ENCODE measurements around the gene SHC2. TPM values are rescaled to one million over a fixed set of nuclear protein-coding genes. Genes with fewer than 3 reads are reported as not detected.
A peak's percentile ranks its signal among the peaks of the same experiment; 100 is the strongest.

The SHC2 gene
- total RNA-seq, 2 donors from 2014 or later: 119 to 137 TPM

DNA sequence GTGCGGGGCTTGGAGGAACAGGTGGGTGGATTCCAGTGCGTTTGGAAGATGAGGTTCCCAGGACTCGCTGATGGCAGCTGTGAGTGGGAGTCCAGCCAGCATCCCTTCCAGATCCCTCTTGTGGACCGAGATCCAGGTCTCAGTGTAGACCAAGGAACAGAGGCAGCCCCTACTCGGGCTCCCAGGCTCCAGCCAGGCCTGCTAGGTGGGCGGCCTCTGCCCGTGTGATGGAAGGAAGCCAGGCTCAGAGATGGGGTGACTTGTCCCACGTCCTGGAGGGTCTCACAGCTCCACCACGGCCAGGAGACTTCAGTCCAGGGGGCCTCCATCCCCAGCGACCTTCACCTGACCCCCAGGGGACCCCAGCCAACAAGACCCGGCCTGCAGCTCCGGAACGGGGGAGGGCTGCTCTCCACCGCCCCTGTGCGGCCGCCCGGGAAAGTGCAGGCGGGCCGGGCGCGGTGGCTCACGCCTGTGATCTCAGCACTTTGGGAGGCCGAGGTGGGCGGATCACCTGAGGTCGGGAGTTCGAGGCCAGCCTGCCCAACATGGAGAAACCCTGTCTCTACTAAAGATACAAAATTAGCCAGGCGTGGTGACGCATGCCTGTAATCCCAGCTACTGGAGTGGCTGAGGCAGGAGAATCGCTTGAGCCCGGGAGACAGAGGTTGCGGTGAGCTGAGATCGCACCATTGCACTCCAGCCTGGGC, 34.7 kb upstream of the SHC2 start:
- intact Hi-C loops (cut with DNase I): no loop called here
- Histone ChIP-seq H3K4me3 (no peak overlapping the region), H3K36me3 (replicated peaks in 1 of 2; ENCODE audit: insufficient read depth in 1 of 2, low read depth in 2 of 2) (no peaks in the 10 kb centered on the region), H3K4me1 (peaks cover 21% of the 10 kb centered on the region), H3K9me3 (no peaks in the 10 kb centered on the region), H3K27ac (no peak overlapping the region), H3K27me3 (peaks cover 5 to 32% of the 10 kb centered on the region in 2 donors)
- WGBS, 2 donors: 13 to 38% methylated on average over 13 to 32 of the region's 32 CpGs
- ATAC-seq (peak; percentile 34), DNase-seq (no peak)
- no peak for TF ChIP-seq POLR2A (IDR thresholded peaks at IDR 0.05)
- TF ChIP-seq, protein P1, sequence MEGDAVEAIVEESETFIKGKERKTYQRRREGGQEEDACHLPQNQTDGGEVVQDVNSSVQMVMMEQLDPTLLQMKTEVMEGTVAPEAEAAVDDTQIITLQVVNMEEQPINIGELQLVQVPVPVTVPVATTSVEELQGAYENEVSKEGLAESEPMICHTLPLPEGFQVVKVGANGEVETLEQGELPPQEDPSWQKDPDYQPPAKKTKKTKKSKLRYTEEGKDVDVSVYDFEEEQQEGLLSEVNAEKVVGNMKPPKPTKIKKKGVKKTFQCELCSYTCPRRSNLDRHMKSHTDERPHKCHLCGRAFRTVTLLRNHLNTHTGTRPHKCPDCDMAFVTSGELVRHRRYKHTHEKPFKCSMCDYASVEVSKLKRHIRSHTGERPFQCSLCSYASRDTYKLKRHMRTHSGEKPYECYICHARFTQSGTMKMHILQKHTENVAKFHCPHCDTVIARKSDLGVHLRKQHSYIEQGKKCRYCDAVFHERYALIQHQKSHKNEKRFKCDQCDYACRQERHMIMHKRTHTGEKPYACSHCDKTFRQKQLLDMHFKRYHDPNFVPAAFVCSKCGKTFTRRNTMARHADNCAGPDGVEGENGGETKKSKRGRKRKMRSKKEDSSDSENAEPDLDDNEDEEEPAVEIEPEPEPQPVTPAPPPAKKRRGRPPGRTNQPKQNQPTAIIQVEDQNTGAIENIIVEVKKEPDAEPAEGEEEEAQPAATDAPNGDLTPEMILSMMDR (IDR thresholded peaks at IDR 0.05): peak in 6 of 7 experiments; percentile 46 to 66 (median 54)

DNA sequence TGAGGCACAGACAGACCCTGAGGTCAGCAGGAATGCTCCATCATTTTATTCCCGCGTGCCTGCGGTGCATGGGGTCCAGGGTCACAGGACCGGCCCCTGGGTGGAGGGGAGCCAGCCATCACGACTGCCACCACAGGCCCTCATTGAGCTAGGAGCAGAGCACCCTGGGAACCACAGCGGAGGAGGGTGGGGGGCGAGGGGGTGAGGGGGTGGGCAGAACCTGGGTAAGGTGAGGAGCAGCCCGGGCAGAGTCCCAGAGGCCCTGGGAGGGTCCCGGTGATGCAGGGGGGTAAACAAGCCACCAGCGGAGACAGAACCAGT, 34.2 kb upstream of the SHC2 start:
- TF ChIP-seq POLR2A (IDR thresholded peaks at IDR 0.05): no peak
- TF ChIP-seq, protein P1 (IDR thresholded peaks at IDR 0.05): no peak
- H3K36me3 ChIP-seq (replicated peaks in 1 of 2; ENCODE audit: insufficient read depth in 1 of 2, low read depth in 2 of 2): no peaks in the 10 kb centered on the region
- peaks cover 21% of the 10 kb centered on the region for H3K4me1 ChIP-seq
- intact Hi-C loops (cut with DNase I): no loop called here
- ATAC-seq (no peak), DNase-seq (no peak)
- no peak overlapping the region for H3K4me3 ChIP-seq
- no peak overlapping the region for H3K27ac ChIP-seq
- H3K27me3 ChIP-seq: peaks cover 5 to 32% of the 10 kb centered on the region in 2 donors
- no peaks in the 10 kb centered on the region for H3K9me3 ChIP-seq
- 18 to 51% methylated on average over 5 to 6 of the region's 10 CpGs for WGBS, 2 donors

DNA sequence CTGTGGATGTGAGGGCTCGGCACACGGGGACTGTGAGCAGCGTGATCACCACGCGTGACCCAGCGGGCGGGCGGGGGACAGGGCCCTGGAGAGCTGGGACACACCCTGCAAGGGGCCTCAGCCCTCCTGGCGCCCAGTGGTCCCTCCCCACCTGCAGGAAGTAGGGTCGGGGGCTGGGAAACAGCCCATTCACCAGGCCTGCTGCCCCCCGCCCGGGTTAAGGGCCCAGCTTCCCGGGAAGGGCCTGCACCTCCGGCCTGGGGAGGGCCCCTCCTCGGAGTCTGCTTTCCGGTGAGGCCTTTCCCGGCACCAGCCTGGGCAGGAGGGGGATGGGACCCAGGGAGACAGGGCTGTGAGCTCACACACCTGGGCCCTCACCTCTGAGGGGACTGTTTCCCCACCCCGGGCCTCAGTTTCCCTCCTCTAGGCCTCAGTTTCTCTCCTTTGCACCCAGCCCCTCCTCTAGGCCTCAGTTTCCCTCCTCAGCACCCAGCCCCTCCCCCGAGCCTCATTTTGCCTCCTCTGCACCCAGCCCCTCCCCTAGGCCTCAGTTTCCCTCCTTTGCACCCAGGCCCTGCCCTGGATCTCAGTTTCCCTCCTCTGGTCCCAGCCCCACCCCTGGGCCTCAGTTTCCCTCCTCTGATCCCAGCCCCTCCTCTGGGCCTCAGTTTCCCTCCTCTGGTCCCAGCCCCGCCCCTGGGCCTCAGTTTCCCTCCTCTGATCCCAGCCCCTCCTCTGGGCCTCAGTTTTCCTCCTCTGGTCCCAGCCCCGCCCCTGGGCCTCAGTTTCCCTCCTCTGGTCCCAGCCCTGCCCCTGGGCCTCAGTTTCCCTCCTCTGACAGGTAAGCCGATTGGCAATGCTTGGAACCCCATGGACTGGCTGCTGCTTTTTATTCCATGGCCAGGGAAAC, 33.6 kb upstream of the SHC2 start:
- ATAC-seq (no peak), DNase-seq (no peak)
- H3K9me3 ChIP-seq: no peaks in the 10 kb centered on the region
- H3K27me3 ChIP-seq: peaks cover 5 to 29% of the 10 kb centered on the region in 2 donors
- 40 to 41% methylated on average over 14 to 21 of the region's 22 CpGs for WGBS, 2 donors
- intact Hi-C loops (cut with DNase I): no loop called here
- H3K36me3 ChIP-seq (replicated peaks in 1 of 2; ENCODE audit: insufficient read depth in 1 of 2, low read depth in 2 of 2): no peaks in the 10 kb centered on the region
- no peak overlapping the region for H3K27ac ChIP-seq
- TF ChIP-seq POLR2A (IDR thresholded peaks at IDR 0.05): no peak
- TF ChIP-seq, protein P1 (IDR thresholded peaks at IDR 0.05): no peak
- H3K4me3 ChIP-seq: no peak overlapping the region
- H3K4me1 ChIP-seq: peaks cover 27% of the 10 kb centered on the region

DNA sequence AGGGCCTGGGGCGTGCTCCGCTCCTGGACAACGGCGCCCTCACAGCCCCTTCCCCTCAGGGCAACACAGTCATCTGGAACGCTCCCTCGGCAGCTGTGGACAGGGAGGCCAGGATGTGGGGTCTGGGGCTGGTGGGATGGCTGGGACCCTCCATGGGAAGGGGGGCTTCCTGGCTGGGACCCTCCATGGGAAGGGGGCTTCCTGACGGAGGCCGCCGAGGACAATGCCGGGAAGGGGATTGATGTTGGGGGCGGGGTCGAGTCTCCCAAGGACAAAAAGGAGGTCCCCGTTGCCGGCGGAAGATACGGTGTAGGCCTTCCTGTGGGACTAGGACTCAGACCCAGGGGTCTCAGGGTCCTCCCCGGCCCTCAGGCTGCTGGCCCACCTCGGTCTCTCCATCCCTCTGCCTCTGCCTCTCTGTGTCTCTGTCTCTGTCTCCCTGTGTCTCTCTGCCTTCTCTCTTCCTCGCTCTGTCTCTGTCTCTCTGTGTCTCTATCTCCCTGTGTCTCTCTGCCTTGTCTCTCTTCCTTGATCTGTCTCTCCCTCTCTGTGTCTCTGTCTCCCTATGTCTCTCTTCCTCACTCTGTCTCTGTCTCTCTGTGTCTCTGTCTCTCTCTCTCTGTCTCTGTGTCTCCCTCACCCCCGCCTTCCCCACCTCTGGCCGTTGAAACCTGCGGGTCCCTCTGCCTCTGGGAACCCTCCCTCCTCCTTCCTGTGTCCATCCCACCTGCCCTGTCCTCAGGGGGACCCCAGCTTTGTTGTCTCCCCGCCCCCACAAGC, 32.7 kb upstream of the SHC2 start:
- TF ChIP-seq POLR2A (IDR thresholded peaks at IDR 0.05): no peak
- TF ChIP-seq, protein P1 (IDR thresholded peaks at IDR 0.05): no peak
- H3K27ac ChIP-seq: no peak overlapping the region
- ATAC-seq (no peak), DNase-seq (no peak)
- intact Hi-C loops (cut with DNase I): no loop called here
- peaks cover 5 to 24% of the 10 kb centered on the region in 2 donors for H3K27me3 ChIP-seq
- no peaks in the 10 kb centered on the region for H3K36me3 ChIP-seq (replicated peaks in 1 of 2; ENCODE audit: insufficient read depth in 1 of 2, low read depth in 2 of 2)
- H3K9me3 ChIP-seq: no peaks in the 10 kb centered on the region
- peaks cover 30% of the 10 kb centered on the region for H3K4me1 ChIP-seq
- WGBS, 2 donors: 50 to 57% methylated on average over 10 to 23 of the region's 23 CpGs
- H3K4me3 ChIP-seq: no peak overlapping the region

Data from body of pancreas (tissue), 4 donors.